NCI-H1436 (cell line): Measurements from ENCODE around the gene SPACA1.
"Not testable (repeated sequence)": the region's sequence is repeated elsewhere in the genome, so short reads cannot be mapped to it uniquely, and the experiment has no call there.

Experiments
- DNase-seq: peaks from one replicate; lab custom pipeline; 2025; lab: John Stamatoyannopoulos, UW

The SPACA1 gene, protein sequence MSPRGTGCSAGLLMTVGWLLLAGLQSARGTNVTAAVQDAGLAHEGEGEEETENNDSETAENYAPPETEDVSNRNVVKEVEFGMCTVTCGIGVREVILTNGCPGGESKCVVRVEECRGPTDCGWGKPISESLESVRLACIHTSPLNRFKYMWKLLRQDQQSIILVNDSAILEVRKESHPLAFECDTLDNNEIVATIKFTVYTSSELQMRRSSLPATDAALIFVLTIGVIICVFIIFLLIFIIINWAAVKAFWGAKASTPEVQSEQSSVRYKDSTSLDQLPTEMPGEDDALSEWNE

DNA sequence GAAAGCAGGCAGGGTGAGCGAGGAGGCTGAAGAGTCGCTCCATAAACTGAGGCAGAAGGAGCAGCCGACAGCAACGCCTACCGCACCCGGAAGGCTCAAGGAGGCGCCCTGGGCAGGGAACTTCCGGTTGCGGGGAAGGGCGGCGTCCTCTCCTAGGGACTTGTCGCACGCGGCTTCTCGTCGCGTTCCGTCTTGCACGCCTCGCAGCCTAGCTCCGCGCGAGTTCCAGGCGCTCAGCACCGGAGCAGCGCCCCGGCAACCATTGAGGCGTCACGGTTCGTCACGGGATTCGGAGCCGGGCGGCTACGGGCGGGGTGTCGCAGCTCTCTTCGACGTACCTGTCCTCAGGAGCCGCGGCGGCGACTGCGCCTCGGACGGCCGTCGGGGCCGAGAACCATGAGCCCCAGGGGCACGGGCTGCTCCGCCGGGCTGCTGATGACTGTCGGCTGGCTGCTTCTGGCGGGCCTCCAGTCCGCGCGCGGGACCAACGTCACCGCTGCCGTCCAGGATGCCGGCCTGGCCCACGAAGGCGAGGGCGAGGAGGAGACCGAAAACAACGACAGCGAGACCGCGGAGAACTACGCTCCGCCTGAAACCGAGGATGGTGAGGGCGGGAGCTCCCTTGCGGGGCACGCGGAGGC lies at the start of gene SPACA1:
Gene SPACA1, plus strand, starts transcription at position 332 of the 641 bp plus-strand sequence. Its CDS starts 65 bp downstream, at position 397.
- no peak for DNase-seq

DNA sequence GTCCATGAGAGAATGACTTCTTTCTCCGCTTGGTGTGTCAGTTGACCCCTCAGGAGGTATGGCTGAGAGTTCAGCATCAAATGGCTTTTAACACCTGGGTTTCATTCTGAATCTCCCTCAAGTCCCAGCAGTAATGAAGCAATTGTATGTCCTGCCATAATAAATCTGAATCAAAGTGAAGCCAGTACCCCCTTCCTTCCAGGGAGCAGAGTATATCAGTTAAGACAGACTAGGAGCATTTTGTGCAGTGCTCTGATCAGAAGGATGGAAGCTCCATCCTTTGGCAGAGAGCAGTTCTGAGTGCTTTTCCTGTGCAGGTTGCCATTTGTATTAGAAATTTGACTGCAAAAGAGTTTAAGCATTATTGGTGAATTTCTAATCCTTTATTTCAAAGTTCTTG lies 46.9 kb upstream of the SPACA1 start:
- DNase-seq, result no peak

DNA sequence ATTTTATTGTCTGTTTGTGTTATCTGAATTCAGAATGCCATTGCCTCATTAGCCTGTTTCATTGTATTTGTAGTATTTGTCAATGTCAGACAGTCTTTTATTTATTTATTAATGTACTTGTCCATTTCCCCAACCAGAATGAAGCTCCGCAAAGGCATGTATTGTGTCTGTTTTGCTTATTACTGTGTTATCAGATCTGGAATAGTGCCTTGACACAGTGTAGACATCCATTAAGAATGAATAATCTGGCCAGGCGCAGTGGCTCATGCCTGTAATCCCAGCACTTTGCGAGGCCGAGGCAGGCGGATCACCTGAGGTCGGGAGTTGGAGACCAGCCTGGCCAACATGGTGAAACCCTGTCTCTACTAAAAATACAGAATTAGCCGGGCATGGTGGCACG lies 46.4 kb upstream of the SPACA1 start:
- not testable (repeated sequence) for DNase-seq

DNA sequence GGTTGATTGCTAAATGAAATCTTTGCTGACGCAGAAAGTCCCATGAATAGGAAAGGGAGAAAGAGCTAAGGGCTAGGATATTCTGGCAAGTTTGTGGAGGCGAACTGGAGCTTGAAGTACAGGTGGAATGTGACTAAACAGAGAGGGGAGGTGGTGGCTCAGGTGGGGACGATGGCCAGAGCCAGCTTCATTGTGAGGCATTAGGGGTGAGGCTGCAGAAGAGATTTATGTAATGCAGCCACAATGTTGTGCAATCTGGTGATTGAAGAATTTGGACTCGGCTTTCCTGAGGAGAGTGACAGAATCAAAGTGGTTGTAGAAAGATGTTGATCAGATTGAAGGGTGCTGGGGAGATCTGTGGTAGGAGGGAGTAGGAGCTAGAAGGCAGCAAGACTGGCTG lies 42.9 kb upstream of the SPACA1 start:
- DNase-seq, result no peak

DNA sequence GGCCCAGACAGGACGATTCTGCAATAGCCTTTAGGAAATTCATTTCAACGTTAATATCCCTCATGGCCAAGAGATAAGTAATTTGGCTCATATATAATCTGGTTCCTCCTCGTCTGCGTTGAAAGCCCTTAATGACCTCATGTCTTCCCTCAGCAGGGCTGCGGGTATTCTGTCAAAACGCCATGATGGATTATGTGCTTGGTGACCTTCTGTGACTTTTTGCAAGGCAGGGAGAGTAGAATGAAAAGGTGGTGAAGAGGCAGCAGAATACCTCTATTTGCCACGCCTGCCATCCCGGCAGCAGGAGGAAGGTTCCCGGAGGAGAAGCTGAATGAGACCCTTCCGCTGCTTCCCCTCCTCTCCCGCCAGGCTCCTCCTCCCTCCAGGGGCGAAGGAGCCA lies 41.1 kb upstream of the SPACA1 start:
- DNase-seq, result no peak

DNA sequence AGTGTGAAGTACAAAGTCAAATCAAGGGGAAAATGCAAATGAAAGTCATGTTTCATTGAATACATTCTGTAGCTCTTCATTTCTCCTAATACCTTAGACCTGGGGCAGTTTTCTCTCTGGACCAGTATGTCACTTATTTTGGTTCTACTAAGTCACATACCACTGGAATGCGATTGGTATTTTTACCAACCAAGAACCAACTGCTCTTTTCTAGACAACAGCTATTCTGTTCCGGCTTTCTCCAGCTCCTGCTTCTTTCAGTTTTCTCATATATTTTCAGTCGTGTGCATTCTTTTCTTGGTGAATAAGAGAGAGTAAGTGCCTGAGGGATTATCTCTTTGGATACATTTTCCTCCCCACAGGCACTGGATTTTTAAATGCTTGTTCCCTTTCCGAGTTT lies 39.2 kb upstream of the SPACA1 start:
- DNase-seq, result no peak

DNA sequence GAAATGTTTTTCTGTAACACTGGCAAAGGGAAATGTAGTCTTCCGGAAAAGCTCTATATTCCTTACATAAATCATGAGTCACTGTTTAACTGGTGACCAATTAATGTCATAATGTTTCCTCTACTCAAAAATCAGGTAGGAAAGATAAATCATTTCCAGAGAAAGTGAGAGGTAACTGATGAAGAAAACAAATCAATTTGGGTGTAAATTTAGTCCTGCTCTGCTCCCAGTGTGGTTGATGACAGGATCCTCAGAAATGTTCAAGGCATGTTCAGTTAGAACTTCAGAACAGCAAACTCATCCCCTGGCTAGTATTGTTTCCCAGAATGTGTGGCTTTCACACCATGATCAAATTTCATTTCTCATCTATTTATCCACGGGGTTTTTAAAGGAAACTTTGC lies 38.8 kb upstream of the SPACA1 start:
- DNase-seq, result no peak

DNA sequence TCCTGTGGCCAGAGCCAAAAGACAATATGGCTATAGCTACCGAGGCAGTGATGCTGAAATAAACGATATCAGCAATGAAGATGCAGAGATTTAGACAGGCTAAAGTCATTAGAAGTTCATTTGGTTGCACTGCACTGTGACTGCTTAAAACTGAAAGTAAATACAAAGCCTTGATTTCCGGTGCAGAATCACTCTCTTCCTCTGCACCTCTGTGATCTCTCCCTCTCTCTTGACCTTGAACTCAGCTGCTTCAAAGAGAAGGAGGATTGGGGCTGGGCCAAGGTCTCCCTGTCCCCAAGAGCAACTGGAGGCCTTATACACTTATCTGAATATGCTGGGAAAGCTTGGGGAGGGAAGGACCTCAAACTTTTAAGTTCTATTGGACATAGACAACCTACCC lies 34.6 kb upstream of the SPACA1 start:
- no peak for DNase-seq

DNA sequence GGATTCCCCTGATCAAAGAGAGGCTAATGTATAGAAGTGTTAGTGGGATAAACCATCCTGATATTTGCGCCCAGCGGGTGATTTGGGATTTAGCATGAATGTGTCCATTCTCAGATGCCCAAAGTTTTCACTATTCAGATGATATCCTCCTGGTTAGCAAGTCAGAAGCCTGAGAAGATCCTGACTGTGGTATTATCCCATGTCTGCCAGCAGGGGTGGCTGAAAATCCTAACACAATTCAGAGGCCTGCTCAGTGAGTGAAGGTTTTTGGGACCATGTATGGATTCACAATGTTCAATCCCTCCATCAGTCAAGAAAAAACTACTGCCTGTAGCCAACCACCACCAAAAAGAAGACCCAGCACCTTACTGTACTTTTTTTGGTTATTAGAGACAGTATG lies 34.1 kb upstream of the SPACA1 start:
- DNase-seq, result no peak

DNA sequence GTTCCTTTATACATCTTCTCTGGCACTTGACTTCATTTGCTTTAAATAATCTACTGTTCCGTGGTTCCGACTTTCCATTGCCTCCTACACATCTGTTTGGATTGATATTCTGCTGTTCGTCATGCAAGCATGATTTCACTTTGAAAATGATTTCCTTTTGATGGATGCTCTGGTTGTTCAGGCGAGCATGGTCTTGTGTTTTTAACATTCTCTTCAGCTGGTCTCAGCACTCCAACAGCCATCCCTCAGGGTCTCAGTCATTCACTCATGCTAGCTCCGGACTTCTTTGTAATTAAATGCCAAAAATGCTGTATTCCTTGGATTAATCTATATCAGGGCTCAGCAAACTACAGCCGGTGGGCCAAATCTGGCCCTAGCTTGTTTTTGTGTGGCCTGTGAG lies 27.2 kb upstream of the SPACA1 start:
- no peak for DNase-seq

DNA sequence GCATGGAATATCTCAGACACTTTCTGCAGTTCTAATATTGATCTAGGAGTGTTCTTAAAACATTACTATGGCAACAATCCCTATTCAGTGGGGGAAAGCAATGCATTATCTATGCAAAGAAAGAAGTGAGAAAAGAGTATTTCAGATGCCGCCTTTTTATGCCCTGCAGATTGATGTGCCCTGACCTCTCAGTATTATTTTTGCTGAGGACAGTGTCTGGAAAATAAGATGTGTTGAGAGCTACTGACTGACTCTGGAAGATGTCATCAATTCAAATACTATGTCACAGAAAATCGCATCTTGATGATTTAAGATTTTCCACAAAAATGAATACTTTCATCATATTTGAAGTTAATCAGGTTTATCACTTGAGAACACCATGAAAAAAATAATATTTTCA lies 22.9 kb upstream of the SPACA1 start:
- no peak for DNase-seq

DNA sequence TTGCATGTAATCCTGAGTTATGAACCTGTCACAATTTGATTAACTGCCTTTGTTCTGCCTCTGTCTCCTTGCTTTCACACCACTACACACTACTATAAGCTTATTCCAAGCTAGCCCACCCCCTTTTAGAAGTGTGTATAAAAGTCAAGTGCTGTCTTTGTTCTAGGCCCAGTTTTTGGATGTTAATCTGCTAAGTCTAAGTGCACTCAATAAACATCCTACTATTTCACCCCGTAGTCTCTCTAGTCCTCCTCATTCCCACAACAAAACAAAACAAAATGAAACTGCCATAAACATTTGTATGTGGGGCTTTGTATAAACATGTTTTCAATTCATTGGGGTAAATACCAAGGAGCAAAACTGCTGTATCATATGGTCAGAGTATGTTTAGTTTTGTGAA lies 16.1 kb upstream of the SPACA1 start:
- no peak for DNase-seq

DNA sequence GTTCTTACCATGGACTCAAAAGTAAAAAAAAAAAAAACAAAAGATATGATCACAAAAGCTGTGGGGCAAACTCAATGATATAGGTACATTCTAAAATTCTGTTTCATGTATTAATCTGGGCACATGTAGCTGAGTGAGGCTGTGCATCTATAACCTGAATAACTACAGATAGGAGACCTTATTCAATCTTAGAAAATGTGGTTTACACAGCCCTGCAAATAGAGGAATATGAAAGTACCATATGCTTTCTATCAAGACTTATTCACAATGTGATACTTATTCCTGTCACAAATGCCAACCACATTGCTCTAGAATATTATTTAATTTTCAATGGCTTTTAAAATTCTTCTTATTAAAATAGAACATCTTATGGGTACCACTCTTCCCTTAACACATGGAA lies 3.1 kb upstream of the SPACA1 start:
- no peak for DNase-seq

DNA sequence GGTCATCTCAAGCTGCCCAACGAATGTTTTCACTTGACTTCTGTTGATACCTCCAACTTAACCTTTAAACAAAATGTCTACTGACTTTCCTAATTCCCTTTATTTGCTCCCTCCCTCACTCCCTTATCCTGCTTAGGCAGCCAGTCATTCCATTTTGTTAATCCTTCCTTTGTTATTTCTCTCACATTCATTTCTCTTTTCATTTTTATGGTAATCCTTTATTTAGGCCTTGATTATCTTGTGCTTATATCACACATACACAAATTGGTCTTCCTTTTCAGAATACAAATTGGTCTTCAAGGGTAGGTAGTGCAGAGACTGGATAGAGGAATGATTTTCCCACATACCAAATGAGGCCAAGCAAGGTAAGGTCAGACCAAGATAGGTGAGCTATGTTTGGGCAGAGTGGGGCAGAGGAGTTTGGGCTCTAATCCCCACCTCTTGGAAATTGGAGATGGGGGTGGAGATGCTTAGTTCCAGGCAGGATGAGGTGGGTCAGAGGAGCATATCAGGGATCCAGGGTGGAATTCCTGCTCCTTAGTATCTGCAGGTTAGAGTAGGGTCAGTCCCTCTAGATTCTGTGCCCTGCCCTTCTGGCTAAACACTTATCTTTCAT lies 2.0 kb upstream of the SPACA1 start:
- DNase-seq, result no peak

DNA sequence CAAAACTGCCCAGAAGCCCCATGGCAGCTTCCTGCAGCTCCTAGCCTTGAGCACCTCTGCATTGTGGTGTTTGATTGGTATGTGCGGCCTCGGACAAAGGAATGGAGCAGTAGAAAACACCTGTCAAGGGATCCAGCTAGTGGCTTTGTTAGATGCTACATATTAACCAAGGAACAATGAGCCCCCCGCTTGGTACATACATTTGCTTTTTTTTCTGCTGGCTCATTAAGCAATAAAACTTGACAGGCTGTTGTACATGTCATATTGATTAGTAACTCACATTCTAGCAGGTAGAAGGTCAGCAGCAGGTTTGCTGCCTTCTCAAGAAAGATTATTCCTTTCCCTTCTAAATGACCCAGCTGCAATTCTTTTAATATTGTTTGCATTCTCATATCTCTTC lies 937 bp downstream of the SPACA1 start:
- no peak for DNase-seq

DNA sequence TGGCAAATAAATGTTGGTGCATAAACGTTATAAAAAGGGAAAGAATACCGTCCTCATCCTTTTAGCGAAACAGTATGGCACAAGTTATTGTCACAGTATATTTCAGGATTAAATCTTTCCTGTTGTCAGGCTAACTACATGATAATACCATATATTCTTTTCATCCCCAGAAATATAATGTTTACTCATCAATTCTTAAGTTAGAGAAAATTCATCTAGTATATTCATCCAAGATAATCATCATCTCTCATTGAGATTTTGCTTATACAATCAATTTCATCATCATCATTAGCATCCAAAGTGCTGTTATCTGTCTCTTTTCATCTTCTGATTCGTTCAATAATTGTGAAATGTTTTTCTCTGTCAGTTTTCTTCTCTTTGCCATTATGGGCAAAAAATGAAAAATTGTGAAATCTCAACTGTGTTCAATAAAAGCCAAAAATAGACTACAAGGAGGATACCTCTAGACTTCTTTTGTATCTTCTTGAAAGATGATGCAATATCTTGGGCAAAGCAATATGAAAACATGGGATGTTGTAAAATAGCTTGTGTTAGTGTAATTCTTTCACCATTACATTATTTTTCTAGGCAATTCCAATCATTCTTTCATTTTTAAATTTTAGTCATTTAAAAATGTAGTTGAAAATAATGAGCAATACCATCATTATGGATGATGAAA lies 2.6 kb downstream of the SPACA1 start:
- DNase-seq, result no peak

DNA sequence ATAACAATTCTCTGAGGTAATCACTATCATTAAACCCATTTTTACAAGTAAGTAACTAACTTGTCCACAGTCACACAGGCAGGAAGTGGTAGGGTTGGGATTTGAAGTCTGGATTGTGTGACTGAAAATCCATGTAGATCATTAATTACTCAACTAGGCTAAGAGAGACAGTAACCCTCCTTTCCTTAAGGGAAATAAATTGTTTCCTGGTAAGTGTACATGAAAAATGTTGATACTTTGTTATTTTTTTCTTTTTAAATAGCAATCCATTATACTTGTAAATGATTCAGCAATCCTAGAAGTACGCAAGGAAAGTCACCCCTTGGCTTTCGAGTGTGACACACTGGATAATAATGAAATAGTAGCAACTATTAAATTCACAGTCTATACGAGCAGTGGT lies 11.6 kb downstream of the SPACA1 start:
- no peak for DNase-seq

DNA sequence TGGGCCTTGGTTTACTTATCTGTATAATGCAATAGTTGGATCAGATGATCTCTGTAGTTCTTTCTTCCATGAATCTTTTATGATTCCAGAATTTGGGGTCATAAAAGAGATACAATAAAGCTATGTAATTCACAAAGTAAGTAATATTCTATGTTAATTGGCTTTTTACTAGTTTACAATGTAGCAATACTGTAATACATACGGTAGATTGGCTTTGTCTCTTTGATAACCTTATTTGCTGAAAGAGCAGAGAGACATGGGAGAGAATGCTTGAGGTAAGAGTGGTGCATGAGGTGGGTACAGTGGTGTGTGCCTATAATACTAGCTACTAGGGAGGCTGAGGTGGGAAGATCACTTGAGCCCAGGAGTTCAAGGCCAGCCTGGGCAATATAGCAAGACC lies 14.7 kb downstream of the SPACA1 start:
- no peak for DNase-seq

DNA sequence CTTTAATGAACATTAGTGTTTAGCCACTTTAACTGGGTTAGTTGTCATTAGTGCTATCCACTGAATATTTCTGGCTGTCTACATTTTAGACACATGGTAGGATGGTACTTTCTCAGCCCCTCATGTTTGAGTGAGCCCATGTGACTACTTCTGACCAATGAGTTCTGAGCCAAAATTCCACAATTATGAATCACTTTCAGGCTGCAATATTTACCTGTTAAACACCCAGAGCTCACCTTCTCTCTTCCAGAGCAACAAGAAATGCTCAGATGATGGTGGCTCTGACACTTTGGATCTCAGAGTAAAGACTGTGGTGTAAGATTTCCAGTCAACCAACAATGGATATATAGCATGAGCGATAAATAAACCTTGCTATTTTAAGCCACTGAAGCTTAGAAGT lies 24.8 kb downstream of the SPACA1 start:
- no peak for DNase-seq

DNA sequence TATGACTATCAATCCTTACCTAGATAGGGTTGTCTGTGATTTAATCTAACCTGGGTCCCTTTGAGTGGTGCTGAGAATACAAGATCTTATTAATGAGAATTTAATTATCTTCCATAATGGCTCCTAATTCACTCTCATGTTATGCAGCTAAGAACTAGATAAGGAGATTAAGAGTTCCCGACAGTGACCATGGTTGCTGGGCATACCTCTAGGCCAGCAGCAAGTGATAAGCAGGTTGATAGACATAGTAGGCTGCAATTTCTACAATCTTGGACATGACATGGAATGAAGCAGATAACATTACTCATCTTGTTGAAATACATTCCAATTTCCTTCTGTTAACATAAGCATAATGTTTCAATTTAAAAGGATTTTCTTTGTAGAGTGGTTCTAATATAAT lies 27.1 kb downstream of the SPACA1 start:
- DNase-seq, result no peak

DNA sequence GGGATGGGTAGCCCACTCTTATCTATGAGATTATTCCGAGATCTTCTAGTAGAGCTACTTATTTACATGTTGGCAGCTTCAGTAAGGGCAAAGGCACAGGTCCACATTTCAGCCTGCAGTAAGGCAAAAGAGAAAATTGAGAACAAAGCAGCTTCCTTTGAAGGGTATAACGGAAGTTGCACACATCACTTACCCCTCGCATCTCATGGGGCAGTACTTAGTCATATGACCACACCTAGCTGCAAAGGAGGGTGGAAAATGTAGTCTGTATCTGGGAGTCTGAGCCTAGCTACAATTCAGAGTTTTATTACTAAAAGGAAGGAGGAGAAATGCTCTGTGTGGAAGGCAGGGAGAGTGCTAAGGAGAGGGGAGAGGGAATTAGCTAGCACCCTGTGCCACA lies 29.7 kb downstream of the SPACA1 start:
- DNase-seq, result no peak

DNA sequence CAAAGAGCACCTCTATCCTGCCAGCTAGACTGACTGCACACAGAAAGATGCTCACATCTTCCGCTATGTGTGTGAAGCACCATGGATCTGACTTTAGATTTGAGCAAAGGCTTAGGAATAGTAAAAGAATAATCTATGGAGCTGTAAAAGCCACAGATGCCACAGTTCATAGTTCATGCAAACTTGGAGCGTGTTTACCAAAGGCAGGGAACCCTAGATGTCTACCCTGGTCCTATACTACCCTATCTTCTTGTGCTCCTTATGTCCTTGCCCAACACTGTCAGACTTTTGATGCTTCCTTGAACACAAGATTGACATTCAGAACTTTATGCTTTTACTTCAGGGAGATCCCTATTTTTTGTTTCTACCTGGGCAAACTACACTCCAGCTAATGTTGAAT lies 39.2 kb downstream of the SPACA1 start:
- no peak for DNase-seq

DNA sequence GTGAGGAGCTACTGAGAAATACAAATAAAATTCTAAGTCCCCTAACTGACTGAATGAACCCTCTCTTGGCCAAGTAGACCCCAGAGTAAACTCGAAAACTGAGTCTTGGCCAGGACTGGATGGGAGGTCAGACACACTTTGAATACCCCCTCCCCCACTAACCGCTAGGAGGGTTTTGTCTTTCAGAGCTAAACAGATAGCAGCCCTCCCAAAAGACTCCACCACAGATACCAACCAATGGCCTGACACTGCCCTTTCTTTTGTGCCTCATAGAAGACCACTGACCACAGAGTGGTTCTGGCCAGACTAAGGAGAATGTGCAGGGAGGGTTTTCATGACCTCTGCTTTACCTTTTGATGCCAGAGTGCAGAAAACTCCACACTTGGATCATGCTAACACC lies 42.1 kb downstream of the SPACA1 start:
- DNase-seq, result no peak
